Endothelial cell of umbilical vein (primary cell): ENCODE data around the gene GRK6. TPM values are rescaled to one million over a fixed set of nuclear protein-coding genes. Genes with fewer than 3 reads are reported as not detected.

ENCODE experiments used
- BruUV-seq: library from RNA; stranded (reverse); fragments of 400-500 nt; replicated peaks from 2 replicates; lab custom pipeline; 2021; lab: Mats Ljungman, UMichigan
- CTCF ChIA-PET: fragments of 300-600, 350-600 bp; sonication (Branson Sonifier 250); formaldehyde crosslinking; loops from one replicate; lab custom pipeline; 2021; ENCODE audit warnings: antibody characterized with exemption, inconsistent platforms; lab: Charles Lee
- POLR2A ChIA-PET: fragments of 300-600, 350-600 bp; sonication (Branson Sonifier 250); formaldehyde crosslinking; loops from one replicate; lab custom pipeline; 2021; ENCODE audit warnings: antibody characterized with exemption, inconsistent platforms; lab: Charles Lee
- DNase-seq: peaks from one replicate; pipeline ENCODE4 v3.0.0-alpha.2; 2011; ENCODE audit warnings: low read depth, low spot score
- FAIRE-seq: peaks from 2 replicates; lab custom pipeline; 2011; peaks lifted over from hg19 to GRCh38; lab: Jason Lieb, UNC
- H2AFZ ChIP-seq: 2 replicates; pipeline ENCODE4 v1.6.0; 2012; ENCODE audit warnings: low read depth, low read length, control low read depth, inconsistent platforms
- H3K27ac ChIP-seq: 2 replicates; pipeline ENCODE4 v1.5.1; 2011; ENCODE audit warnings: low read depth, mild to moderate bottlenecking, control low read depth, low read length, moderate library complexity; ENCODE audit not compliant: insufficient read depth
- H3K27me3 ChIP-seq, 2 experiments: 2 replicates each; pipeline versions ENCODE4 v1.6.0 to v1.6.1; 2011; ENCODE audit warnings: low read length in 2 of 2, mixed read lengths in 1 of 2; ENCODE audit not compliant: control insufficient read depth in 2 of 2, insufficient read depth in 2 of 2
- H3K36me3 ChIP-seq, 2 experiments: 2 replicates in 1 of 2; 3 replicates in 1 of 2; pipeline ENCODE4 v1.5.1; 2011; ENCODE audit warnings: low read length in 2 of 2, mild to moderate bottlenecking in 1 of 2, moderate library complexity in 1 of 2; ENCODE audit not compliant: control insufficient read depth in 2 of 2, insufficient read depth in 2 of 2; ENCODE audit errors: extremely low read depth in 1 of 2
- H3K4me1 ChIP-seq: 3 replicates; pipeline ENCODE4 v1.5.1; 2011; ENCODE audit warnings: mild to moderate bottlenecking, low read length; ENCODE audit not compliant: control insufficient read depth, insufficient read depth; ENCODE audit errors: extremely low read depth
- H3K4me2 ChIP-seq: 2 replicates; pipeline ENCODE4 v1.6.1; 2011; ENCODE audit warnings: low read length, control low read depth, mixed read lengths; ENCODE audit not compliant: insufficient read depth
- H3K4me3 ChIP-seq, 3 experiments: fragments of 200-600 bp in 1 of 3; sonication (generic), shearing (Covaris generic) in 1 of 3; replicated peaks in 1 of 3; 2 replicates each; pipeline ENCODE4 v1.5.1; 2011 to 2016; ENCODE audit warnings: control low read depth in 3 of 3, low read length in 3 of 3, mild to moderate bottlenecking in 2 of 3, inconsistent platforms in 1 of 3, low read depth in 1 of 3, moderate library complexity in 1 of 3; ENCODE audit not compliant: insufficient read depth in 1 of 3
- H3K79me2 ChIP-seq: 2 replicates; pipeline ENCODE4 v1.6.0; 2012; ENCODE audit warnings: low read length, inconsistent platforms; ENCODE audit not compliant: control insufficient read depth, insufficient read depth
- H3K9ac ChIP-seq: replicated peaks from 2 replicates; pipeline ENCODE3; 2011; ENCODE audit warnings: low read length, control low read depth; ENCODE audit not compliant: insufficient read depth; ENCODE audit errors: extremely low read depth
- H3K9me1 ChIP-seq: replicated peaks from 3 replicates; pipeline ENCODE4 v1.6.0; 2011; ENCODE audit warnings: mild to moderate bottlenecking, low read length; ENCODE audit not compliant: control insufficient read depth, insufficient read depth; ENCODE audit errors: extremely low read depth
- H3K9me3 ChIP-seq: replicated peaks from 2 replicates; pipeline ENCODE4 v1.5.1; 2012; ENCODE audit warnings: low read length, inconsistent platforms; ENCODE audit not compliant: control insufficient read depth, insufficient read depth
- H4K20me1 ChIP-seq: replicated peaks from 2 replicates; pipeline ENCODE3; 2011; ENCODE audit warnings: mild to moderate bottlenecking, low read length; ENCODE audit not compliant: control insufficient read depth, insufficient read depth; ENCODE audit errors: extremely low read depth
- EZH2 ChIP-seq: IDR thresholded peaks from 2 replicates; pipeline ENCODE4 v1.6.1; 2012; ENCODE audit warnings: borderline replicate concordance, low read depth, mild to moderate bottlenecking, moderate library complexity, low read length, inconsistent platforms; ENCODE audit not compliant: severe bottlenecking
- FOS ChIP-seq: IDR thresholded peaks from 2 replicates; pipeline ENCODE4 v1.6.1; 2011; ENCODE audit warnings: mild to moderate bottlenecking, low read length, moderate library complexity, borderline replicate concordance; ENCODE audit not compliant: insufficient read depth
- GATA2 ChIP-seq: IDR thresholded peaks from 2 replicates; pipeline ENCODE4 v1.7.0; 2011; ENCODE audit warnings: low read depth, mild to moderate bottlenecking, moderate library complexity, mixed read lengths, low read length; ENCODE audit not compliant: insufficient read length, insufficient read depth
- JUN ChIP-seq: IDR thresholded peaks from 2 replicates; pipeline ENCODE4 v1.6.1; 2011; ENCODE audit warnings: borderline replicate concordance, low read depth; ENCODE audit not compliant: insufficient read length, insufficient read depth
- MYC ChIP-seq: IDR thresholded peaks from one replicate; pipeline ENCODE4 v1.6.1; 2011; ENCODE audit warnings: mild to moderate bottlenecking, low read depth, low read length
- POLR2A ChIP-seq: IDR thresholded peaks from 2 replicates; pipeline ENCODE4 v1.6.1; 2012; ENCODE audit warnings: low read depth, mild to moderate bottlenecking, control low read depth, low read length
- POLR2AphosphoS5 ChIP-seq: IDR thresholded peaks from 2 replicates; pipeline ENCODE4 v1.6.1; 2012; ENCODE audit warnings: low read depth, mild to moderate bottlenecking, control low read depth, low read length, moderate library complexity; ENCODE audit not compliant: insufficient read depth
- dilution Hi-C: fragments of 300-500 bp; cut with MboI; formaldehyde crosslinking; loops from one replicate; pipeline ENCODE4 v1.15.0; 2019; ENCODE audit warnings: low sequenced_read_pairs; ENCODE audit not compliant: extremely low pct_ligation_motif_present
- intact Hi-C: fragments of 100-400 bp; cut with micrococcal nuclease; formaldehyde crosslinking; loops from one replicate; pipeline ENCODE4 v1.10.0; 2022
- polyA plus RNA-seq, 4 experiments: library from polyadenylated mRNA; depleted of rRNA in 3 of 4; stranded (reverse) in 3 of 4; unstranded in 1 of 4; fragments of >200 nt; gene quantifications; 2 replicates each; pipeline versions ENCODE4 v1.2.1 to v1.2.3, GENCODE V29; 2011 to 2012; ENCODE audit warnings: missing spikeins in 1 of 4
- total RNA-seq: library from RNA; stranded (reverse); gene quantifications from 2 replicates; pipeline ENCODE4 v1.2.3, GENCODE V29; 2021
- TF ChIP-seq, protein P1 (sequence below), 2 donors: IDR thresholded peaks; 1 replicate in 1 of 2; 2 replicates in 1 of 2; pipeline ENCODE4 v1.5.1; 2011; ENCODE audit warnings: low read length in 2 of 2, mild to moderate bottlenecking in 2 of 2, moderate library complexity in 2 of 2, control low read depth in 1 of 2, inconsistent platforms in 1 of 2, low read depth in 1 of 2; ENCODE audit not compliant: insufficient read depth in 1 of 2; ENCODE audit errors: extremely low read depth in 1 of 2
- TF ChIP-seq, protein P2 (sequence below): IDR thresholded peaks from 2 replicates; pipeline ENCODE4 v1.6.1; 2011; ENCODE audit not compliant: insufficient read depth, insufficient read length

The GRK6 gene
- total and polyA plus RNA-seq, 2 donors (not counting 3 experiments of a cell fraction or from before 2014, with no cell fraction given), result 28.9 to 36.4 TPM

DNA sequence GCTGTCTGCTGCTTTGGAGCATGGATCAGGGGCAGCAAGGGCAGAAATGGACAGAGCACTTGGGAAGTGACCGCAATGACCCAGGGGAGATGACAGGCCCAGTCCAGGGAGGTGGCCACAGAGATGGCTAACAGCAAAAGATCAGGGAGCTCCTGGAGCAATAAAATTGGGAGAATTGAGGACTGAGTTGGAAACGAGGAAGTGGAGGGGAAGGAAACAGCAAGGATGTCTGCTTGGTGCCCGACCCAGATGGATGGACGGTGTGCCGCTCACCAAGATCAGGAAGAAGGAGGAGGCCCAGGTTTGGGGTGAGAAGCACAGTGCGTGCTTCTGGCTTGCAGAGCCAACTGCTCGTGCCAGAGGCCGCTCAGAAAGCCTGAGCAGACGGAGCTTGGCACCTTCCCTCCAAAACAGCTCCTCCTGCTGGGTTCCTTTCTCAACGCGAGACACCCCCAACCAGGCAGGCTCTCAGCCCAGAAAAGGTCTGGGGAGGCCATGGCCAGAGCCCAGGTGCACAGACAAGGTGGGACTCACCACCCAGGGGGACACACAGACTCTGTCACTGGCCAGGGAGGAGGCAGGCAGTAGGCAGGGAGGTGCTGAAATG, 44.0 kb upstream of the GRK6 start:
- H3K27me3 ChIP-seq, result peaks cover 0 to 4% of the 10 kb centered on the region in 2 experiments
- peak; percentile 37 for DNase-seq
- no peaks in the 10 kb centered on the region for H3K9me3 ChIP-seq
- H2AFZ ChIP-seq, result no peak overlapping the region
- POLR2A ChIA-PET, result no interaction called here
- H3K9ac ChIP-seq, result no peak overlapping the region
- H3K36me3 ChIP-seq, result no peaks in the 10 kb centered on the region
- BruUV-seq, result no TSS peak
- no peaks in the 10 kb centered on the region for H3K79me2 ChIP-seq
- H3K4me1 ChIP-seq, result no peaks in the 10 kb centered on the region
- no peaks in the 10 kb centered on the region for H3K9me1 ChIP-seq
- dilution Hi-C loops (no loop called here), intact Hi-C loops (loop anchor here (1.0 kb wide), 1 partner anchor 64 kb away; no protein-coding TSS in a partner anchor)
- no peak overlapping the region for H3K4me2 ChIP-seq
- peak; percentile 76 for FAIRE-seq
- H3K4me3 ChIP-seq, result no peak overlapping the region
- H3K27ac ChIP-seq, result no peak overlapping the region
- TF ChIP-seq, protein P1, sequence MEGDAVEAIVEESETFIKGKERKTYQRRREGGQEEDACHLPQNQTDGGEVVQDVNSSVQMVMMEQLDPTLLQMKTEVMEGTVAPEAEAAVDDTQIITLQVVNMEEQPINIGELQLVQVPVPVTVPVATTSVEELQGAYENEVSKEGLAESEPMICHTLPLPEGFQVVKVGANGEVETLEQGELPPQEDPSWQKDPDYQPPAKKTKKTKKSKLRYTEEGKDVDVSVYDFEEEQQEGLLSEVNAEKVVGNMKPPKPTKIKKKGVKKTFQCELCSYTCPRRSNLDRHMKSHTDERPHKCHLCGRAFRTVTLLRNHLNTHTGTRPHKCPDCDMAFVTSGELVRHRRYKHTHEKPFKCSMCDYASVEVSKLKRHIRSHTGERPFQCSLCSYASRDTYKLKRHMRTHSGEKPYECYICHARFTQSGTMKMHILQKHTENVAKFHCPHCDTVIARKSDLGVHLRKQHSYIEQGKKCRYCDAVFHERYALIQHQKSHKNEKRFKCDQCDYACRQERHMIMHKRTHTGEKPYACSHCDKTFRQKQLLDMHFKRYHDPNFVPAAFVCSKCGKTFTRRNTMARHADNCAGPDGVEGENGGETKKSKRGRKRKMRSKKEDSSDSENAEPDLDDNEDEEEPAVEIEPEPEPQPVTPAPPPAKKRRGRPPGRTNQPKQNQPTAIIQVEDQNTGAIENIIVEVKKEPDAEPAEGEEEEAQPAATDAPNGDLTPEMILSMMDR (IDR thresholded peaks at IDR 0.05; ENCODE audit: extremely low read depth in 1 of 2, insufficient read depth in 1 of 2, low read depth in 1 of 2, low read length in 2 of 2), result peak in 1 of 2 donors; percentile 58
- TF ChIP-seq POLR2A, result no peak
- CTCF ChIA-PET, result interaction anchor here (0.7 to 3.4 kb wide), 23 partner anchors 8 to 271 kb away, joined by 3 to 48 read pairs (median 6); partner anchors contain the start of gene LMAN2
- H4K20me1 ChIP-seq, result no peaks in the 10 kb centered on the region

DNA sequence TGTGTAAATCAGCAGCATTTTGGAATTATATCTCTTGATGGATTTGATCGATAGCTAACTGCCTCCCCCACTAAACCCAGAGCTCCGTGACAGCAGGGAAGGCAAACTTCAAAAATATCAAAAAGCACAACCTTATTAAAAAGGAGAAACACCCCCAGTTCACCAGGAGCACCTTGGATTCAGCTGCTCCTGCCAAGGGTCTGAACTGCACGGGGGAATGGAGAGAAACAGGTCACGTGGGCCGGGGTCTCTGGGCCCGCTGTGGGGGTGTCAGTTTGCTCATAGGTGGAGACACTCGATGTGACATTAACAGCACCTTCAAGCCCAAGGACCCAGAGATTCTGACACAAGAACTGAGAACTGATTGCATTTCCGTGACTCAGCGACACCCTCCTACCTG, 43.3 kb upstream of the GRK6 start:
- Histone ChIP-seq H3K9me3 (no peaks in the 10 kb centered on the region), H3K27ac (no peak overlapping the region), H3K9ac (no peak overlapping the region), H3K79me2 (no peaks in the 10 kb centered on the region), H3K4me1 (no peaks in the 10 kb centered on the region), H3K4me2 (no peak overlapping the region), H3K27me3 (peaks cover 0 to 4% of the 10 kb centered on the region in 2 experiments), H3K36me3 (no peaks in the 10 kb centered on the region), H4K20me1 (no peaks in the 10 kb centered on the region), H3K4me3 (no peak overlapping the region), H2AFZ (no peak overlapping the region), H3K9me1 (no peaks in the 10 kb centered on the region)
- no TSS peak for BruUV-seq
- dilution Hi-C loops (no loop called here), intact Hi-C loops (no loop called here)
- CTCF ChIA-PET, result interaction anchor here (0.8 to 3.4 kb wide), 22 partner anchors 9 to 271 kb away, joined by 3 to 48 read pairs (median 6); partner anchors contain the start of gene LMAN2
- DNase-seq (no peak), FAIRE-seq (no peak)
- no peak for TF ChIP-seq GATA2
- TF ChIP-seq JUN, result no peak
- no peak for TF ChIP-seq EZH2
- no peak for TF ChIP-seq FOS
- TF ChIP-seq, protein P1 (IDR thresholded peaks at IDR 0.05; ENCODE audit: extremely low read depth in 1 of 2, insufficient read depth in 1 of 2, low read depth in 1 of 2, low read length in 2 of 2), result no peak
- no peak for TF ChIP-seq POLR2A
- TF ChIP-seq, protein P2, sequence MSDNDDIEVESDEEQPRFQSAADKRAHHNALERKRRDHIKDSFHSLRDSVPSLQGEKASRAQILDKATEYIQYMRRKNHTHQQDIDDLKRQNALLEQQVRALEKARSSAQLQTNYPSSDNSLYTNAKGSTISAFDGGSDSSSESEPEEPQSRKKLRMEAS, result no peak
- no peak for TF ChIP-seq POLR2AphosphoS5
- TF ChIP-seq MYC, result no peak
- POLR2A ChIA-PET, result no interaction called here
